ENCODE results near the gene PNLIPRP3. TPM values are rescaled to one million over a fixed set of nuclear protein-coding genes. Genes with fewer than 3 reads are reported as not detected.

PNLIPRP3 gene
- total and polyA plus RNA-seq, 10 of the 15 experiments (the other 5 are each of a cell fraction or from before 2014, with no cell fraction given): 0.03 TPM; not detected in 9

GRCh38 chr10:116476461-116476860 is 48.8 kb downstream of the PNLIPRP3 start:
- Histone ChIP-seq H3K9ac (ENCODE audit: control insufficient read depth, insufficient read depth, low read length) (no peak overlapping the region), H2AFZ (ENCODE audit: control insufficient read depth, low read depth, low read length) (no peak overlapping the region), H3K27ac (ENCODE audit: control insufficient read depth, insufficient read depth) (no peak overlapping the region), H3K27me3 (replicated peaks in 1 of 2; ENCODE audit: control insufficient read depth in 2 of 2, insufficient read depth in 2 of 2, low read length in 1 of 2) (no peaks in the 10 kb centered on the region; a peak in 1 of 4 replicates), H3K4me3 (no peak overlapping the region), H3K79me2 (ENCODE audit: control insufficient read depth, insufficient read depth, low read length) (no peaks in the 10 kb centered on the region), H3K4me2 (ENCODE audit: control insufficient read depth, insufficient read depth) (no peak overlapping the region), H4K20me1 (ENCODE audit: control insufficient read depth, insufficient read depth) (no peaks in the 10 kb centered on the region), H3K36me3 (ENCODE audit: control insufficient read depth in 2 of 2, insufficient read depth in 2 of 2, low read length in 1 of 2) (no peaks in the 10 kb centered on the region), H3K4me1 (ENCODE audit: control insufficient read depth, insufficient read depth, low read length) (no peaks in the 10 kb centered on the region), H3K9me3 (replicated peaks; ENCODE audit: control insufficient read depth, insufficient read depth, low read length) (no peaks in the 10 kb centered on the region)
- FAIRE-seq: no peak
- no peak for ATAC-seq
- intact Hi-C loops (cut with micrococcal nuclease; ENCODE audit: unreplicated experiment) (no loop called here), in situ Hi-C loops (cut with MboI) (no loop called here)
- ChIA-PET SMC1A (ENCODE audit: uncharacterized antibody, unreplicated experiment) (no interaction called here), POLR2A (no interaction called here), CTCF (no interaction called here), RAD21 (ENCODE audit: unreplicated experiment) (no interaction called here)
- 3% methylated on average over 4 of the region's 4 CpGs for WGBS (ENCODE audit: insufficient coverage, insufficient replicate concordance, low lambda C conversion rate, missing lambda C conversion rate)
- no TSS peak for BruUV-seq (replicated peaks)
- no peak for DNase-seq (ENCODE audit: low read depth, low spot score)
- TF ChIP-seq LARP7 (IDR thresholded peaks at IDR 0.05) (no peak), YBX1 (IDR thresholded peaks at IDR 0.05) (no peak), ESRRA (IDR thresholded peaks at IDR 0.05; ENCODE audit: low read length) (no peak), EGR1 (IDR thresholded peaks at IDR 0.05; ENCODE audit: borderline replicate concordance in 1 of 2, low read depth in 2 of 2, low read length in 2 of 2) (no peak), CUX1 (IDR thresholded peaks at IDR 0.05; ENCODE audit: insufficient replicate concordance, low read depth, low read length) (no peak), NFIC (IDR thresholded peaks at IDR 0.05; ENCODE audit: low read depth, low read length) (no peak), BMI1 (IDR thresholded peaks at IDR 0.05; ENCODE audit: borderline replicate concordance) (no peak), HDAC2 (IDR thresholded peaks at IDR 0.05) (no peak), IRF3 (IDR thresholded peaks at IDR 0.05) (no peak), HCFC1 (IDR thresholded peaks at IDR 0.05; ENCODE audit: low read length) (no peak), TAF1 (IDR thresholded peaks at IDR 0.05; ENCODE audit: borderline replicate concordance, low read depth, low read length) (no peak), ELK1 (IDR thresholded peaks at IDR 0.05; ENCODE audit: low read depth, low read length) (no peak), MTA2 (IDR thresholded peaks at IDR 0.05; ENCODE audit: low read depth) (no peak), ZNF384 (IDR thresholded peaks at IDR 0.05; ENCODE audit: borderline replicate concordance, low read depth, low read length) (no peak)
